Trophoblast cell (in vitro differentiated cells and primary cell): Measurements from ENCODE around the gene USH2A.

Source experiments
- DNase-seq, 2 donors: peaks; one replicate each; pipeline ENCODE4 v3.0.0-alpha.2; 2016
- H2AFZ ChIP-seq: 2 replicates; pipeline ENCODE4 v1.6.1; 2013; ENCODE audit warnings: low read length, moderate library complexity, mild to moderate bottlenecking; ENCODE audit not compliant: insufficient read depth, poor library complexity
- H2AK5ac ChIP-seq: 2 replicates; pipeline ENCODE4 v1.6.1; 2013; ENCODE audit warnings: mild to moderate bottlenecking, low read length
- H2BK120ac ChIP-seq: 2 replicates; pipeline ENCODE4 v1.6.1; 2013; ENCODE audit warnings: low read length, mild to moderate bottlenecking, moderate library complexity; ENCODE audit not compliant: insufficient read depth, poor library complexity
- H2BK12ac ChIP-seq: 2 replicates; pipeline ENCODE4 v1.6.1; 2013; ENCODE audit warnings: mild to moderate bottlenecking, low read length, moderate library complexity
- H2BK5ac ChIP-seq: 2 replicates; pipeline ENCODE4 v1.6.1; 2013; ENCODE audit warnings: low read length, low read depth, moderate library complexity, mild to moderate bottlenecking; ENCODE audit not compliant: poor library complexity
- H3K14ac ChIP-seq: 2 replicates; pipeline ENCODE4 v1.6.1; 2013; ENCODE audit warnings: mild to moderate bottlenecking, low read length
- H3K18ac ChIP-seq: 2 replicates; pipeline ENCODE4 v1.6.1; 2013; ENCODE audit warnings: mild to moderate bottlenecking, low read length
- H3K23ac ChIP-seq: 2 replicates; pipeline ENCODE4 v1.6.1; 2013; ENCODE audit warnings: low read length
- H3K27ac ChIP-seq: 2 replicates; pipeline ENCODE4 v1.5.1; 2013; ENCODE audit warnings: low read depth, mild to moderate bottlenecking, inconsistent platforms, low read length, moderate library complexity
- H3K27me3 ChIP-seq: 2 replicates; pipeline ENCODE4 v1.6.1; 2013; ENCODE audit warnings: inconsistent platforms, mild to moderate bottlenecking, low read length, moderate library complexity; ENCODE audit not compliant: insufficient read depth
- H3K36me3 ChIP-seq, 2 experiments: 1 replicate in 1 of 2; 2 replicates in 1 of 2; pipeline ENCODE4 v1.6.1; 2013; ENCODE audit warnings: low read length in 2 of 2, mild to moderate bottlenecking in 2 of 2, moderate library complexity in 1 of 2; ENCODE audit not compliant: insufficient read depth in 2 of 2, control insufficient read depth in 1 of 2
- H3K4ac ChIP-seq: 2 replicates; pipeline ENCODE4 v1.6.1; 2013; ENCODE audit warnings: low read depth, mild to moderate bottlenecking, low read length, moderate library complexity
- H3K4me1 ChIP-seq, 2 experiments: 1 replicate in 1 of 2; 2 replicates in 1 of 2; pipeline ENCODE4 v1.6.1; 2013; ENCODE audit warnings: low read length in 2 of 2, mild to moderate bottlenecking in 2 of 2, moderate library complexity in 1 of 2; ENCODE audit not compliant: insufficient read depth in 2 of 2, control insufficient read depth in 1 of 2
- H3K4me2 ChIP-seq: 2 replicates; pipeline ENCODE4 v1.6.1; 2013; ENCODE audit warnings: inconsistent platforms, mild to moderate bottlenecking, low read length, moderate library complexity
- H3K4me3 ChIP-seq: 2 replicates; pipeline ENCODE4 v1.5.1; 2013; ENCODE audit warnings: mild to moderate bottlenecking, low read depth, low read length, inconsistent platforms
- H3K79me1 ChIP-seq: one replicate; pipeline ENCODE4 v1.6.1; 2013; ENCODE audit warnings: low read length
- H3K79me2 ChIP-seq: 2 replicates; pipeline ENCODE4 v1.6.1; 2013; ENCODE audit warnings: low read length, mild to moderate bottlenecking; ENCODE audit not compliant: control insufficient read depth, insufficient read depth, poor library complexity
- H3K9ac ChIP-seq: 2 replicates; pipeline ENCODE4 v1.6.1; 2013; ENCODE audit warnings: mild to moderate bottlenecking, low read length
- H3K9me3 ChIP-seq: 2 replicates; pipeline ENCODE4 v1.6.1; 2013; ENCODE audit warnings: low read depth, mild to moderate bottlenecking, control low read depth, inconsistent platforms, low read length; ENCODE audit not compliant: insufficient read depth
- H4K12ac ChIP-seq: 2 replicates; pipeline ENCODE4 v1.6.1; 2013; ENCODE audit warnings: low read depth, mild to moderate bottlenecking, low read length, moderate library complexity
- H4K8ac ChIP-seq: 2 replicates; pipeline ENCODE4 v1.6.1; 2013; ENCODE audit warnings: low read depth, mild to moderate bottlenecking, low read length, moderate library complexity
- H4K91ac ChIP-seq: one replicate; pipeline ENCODE4 v1.6.1; 2013; ENCODE audit warnings: low read depth, mild to moderate bottlenecking, low read length, moderate library complexity
- WGBS: extraction: QIAGEN DNeasy Blood & Tissue Kit; methylation state at CpG from one replicate; pipeline ENCODE4 v1.1.7; 2013; ENCODE audit warnings: missing lambda C conversion rate; ENCODE audit not compliant: insufficient read length, insufficient coverage; ENCODE audit errors: extremely low coverage; 5-methylcytosine and 5-hydroxymethylcytosine counted together

Gene USH2A

DNA sequence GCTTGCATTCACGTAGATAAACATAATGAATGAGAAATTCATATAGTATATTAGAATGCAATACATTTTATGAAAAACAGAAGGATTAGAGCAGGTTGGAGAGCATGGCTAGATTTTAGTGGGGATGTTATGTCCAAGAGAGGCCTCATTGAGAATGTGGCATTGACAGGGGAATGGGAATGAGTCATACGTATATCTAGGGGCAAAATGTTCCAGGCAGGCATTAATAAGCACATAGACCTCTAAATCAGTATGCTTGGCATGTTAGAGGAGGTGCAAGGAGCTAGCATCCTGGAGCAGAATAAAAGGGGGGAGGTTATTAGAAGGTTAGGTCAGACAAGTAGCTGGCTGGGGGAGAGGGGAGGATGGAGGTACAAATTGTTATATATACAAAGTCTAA, 93.0 kb downstream of the USH2A start:
- H3K27ac ChIP-seq, result no peak overlapping the region
- no peaks in the 10 kb centered on the region for H3K9me3 ChIP-seq
- no peak for DNase-seq
- no peak overlapping the region for H3K4me3 ChIP-seq
- no peak overlapping the region for H3K4ac ChIP-seq
- H3K14ac ChIP-seq, result no peak overlapping the region
- no peak overlapping the region for H3K23ac ChIP-seq
- no peaks in the 10 kb centered on the region for H3K79me1 ChIP-seq
- no peak overlapping the region for H2BK5ac ChIP-seq
- H3K36me3 ChIP-seq, result no peaks in the 10 kb centered on the region
- no peaks in the 10 kb centered on the region for H3K4me1 ChIP-seq
- H4K91ac ChIP-seq, result no peak overlapping the region
- H2AK5ac ChIP-seq, result no peak overlapping the region
- no peaks in the 10 kb centered on the region for H3K27me3 ChIP-seq
- H3K4me2 ChIP-seq, result no peak overlapping the region
- H2BK12ac ChIP-seq, result no peak overlapping the region
- H4K8ac ChIP-seq, result no peak overlapping the region
- H3K9ac ChIP-seq, result no peak overlapping the region
- no CpG with 5 or more reads among the region's 2 CpGs for WGBS
- no peaks in the 10 kb centered on the region for H3K79me2 ChIP-seq
- no peak overlapping the region for H4K12ac ChIP-seq
- no peak overlapping the region for H2AFZ ChIP-seq
- H2BK120ac ChIP-seq, result no peak overlapping the region
- no peak overlapping the region for H3K18ac ChIP-seq

DNA sequence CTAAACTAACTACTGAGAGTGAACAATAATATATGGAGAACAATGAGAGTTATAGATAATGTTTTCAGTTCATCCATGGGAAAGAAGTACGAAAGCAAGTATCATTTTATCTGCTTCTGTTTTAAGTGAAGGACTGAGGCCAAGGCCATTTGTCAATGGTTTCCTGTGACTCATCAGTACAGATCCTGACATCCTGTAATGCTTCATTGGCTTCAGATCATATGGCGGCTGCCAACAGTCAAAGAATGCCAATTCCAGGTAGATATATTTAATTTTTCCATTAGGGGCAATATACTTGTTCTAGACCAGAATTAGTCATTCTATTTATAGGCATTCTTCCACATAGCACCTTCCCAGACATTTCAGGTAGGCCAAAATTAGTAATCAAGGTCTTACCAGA, 97.3 kb downstream of the USH2A start:
- Histone ChIP-seq H2BK5ac (no peak overlapping the region), H3K4me2 (no peak overlapping the region), H3K36me3 (no peaks in the 10 kb centered on the region), H4K12ac (no peak overlapping the region), H3K14ac (no peak overlapping the region), H2BK12ac (no peak overlapping the region), H3K9ac (no peak overlapping the region), H2BK120ac (no peak overlapping the region), H3K23ac (no peak overlapping the region), H2AFZ (no peak overlapping the region), H3K27me3 (no peaks in the 10 kb centered on the region), H3K79me1 (no peaks in the 10 kb centered on the region), H3K4me3 (no peak overlapping the region), H3K4me1 (no peaks in the 10 kb centered on the region), H3K4ac (no peak overlapping the region), H4K8ac (no peak overlapping the region), H3K79me2 (no peaks in the 10 kb centered on the region), H3K27ac (no peak overlapping the region), H3K9me3 (no peaks in the 10 kb centered on the region), H4K91ac (no peak overlapping the region), H3K18ac (no peak overlapping the region), H2AK5ac (no peak overlapping the region)
- WGBS, result no CpG with 5 or more reads among the region's 2 CpGs
- DNase-seq, result no peak

DNA sequence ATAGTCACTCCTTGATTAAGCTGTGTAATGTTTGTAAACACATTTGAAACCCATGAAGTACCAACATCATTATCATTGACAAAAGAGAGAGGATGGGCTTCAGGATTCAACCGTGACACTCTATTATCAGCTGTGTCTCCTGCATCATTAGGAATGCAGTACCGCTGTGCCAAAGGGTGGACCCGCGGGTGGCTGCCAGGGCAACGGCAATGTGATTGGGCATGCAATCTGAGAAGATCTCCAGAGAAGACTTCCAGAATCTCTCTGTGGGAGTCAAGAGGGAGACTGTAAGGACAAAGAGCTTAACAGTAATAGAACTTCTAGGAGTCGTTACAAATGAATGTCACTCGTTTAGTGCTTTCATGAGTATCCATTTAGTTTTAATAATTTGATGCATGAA, 97.9 kb downstream of the USH2A start:
- Histone ChIP-seq H3K27ac (no peak overlapping the region), H2BK120ac (no peak overlapping the region), H2AFZ (no peak overlapping the region)

DNA sequence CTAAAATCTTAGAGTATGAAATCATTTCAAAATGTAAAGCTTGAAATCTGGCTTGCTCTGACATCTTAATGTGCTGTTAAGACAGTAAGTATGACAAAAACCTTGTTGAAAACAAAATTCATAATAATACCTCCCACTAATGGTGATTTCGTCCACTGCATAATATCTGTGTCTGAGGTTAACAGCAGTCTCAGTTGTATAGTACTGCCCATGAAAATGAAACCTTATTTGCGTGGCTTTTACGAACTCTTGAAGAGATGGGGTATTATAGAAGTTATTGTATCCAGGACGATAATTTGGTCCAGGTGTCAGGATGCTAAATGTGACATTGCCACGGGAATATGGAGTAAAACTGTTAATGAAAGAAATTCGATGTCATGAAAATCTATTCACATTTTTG, 99.9 kb downstream of the USH2A start:
- Histone ChIP-seq H3K79me2 (no peaks in the 10 kb centered on the region), H2BK12ac (no peak overlapping the region), H3K9ac (no peak overlapping the region), H2AFZ (no peak overlapping the region), H3K18ac (no peak overlapping the region), H3K4me1 (no peaks in the 10 kb centered on the region), H3K27ac (no peak overlapping the region), H2BK120ac (no peak overlapping the region), H3K9me3 (no peaks in the 10 kb centered on the region), H3K36me3 (no peaks in the 10 kb centered on the region), H2AK5ac (no peak overlapping the region), H3K79me1 (no peaks in the 10 kb centered on the region), H4K12ac (no peak overlapping the region), H3K4ac (no peak overlapping the region), H2BK5ac (no peak overlapping the region), H3K27me3 (no peaks in the 10 kb centered on the region), H3K4me3 (no peak overlapping the region), H3K14ac (no peak overlapping the region), H3K23ac (no peak overlapping the region), H4K91ac (no peak overlapping the region), H3K4me2 (no peak overlapping the region), H4K8ac (no peak overlapping the region)
- DNase-seq, result no peak
- WGBS, result no CpG with 5 or more reads among the region's 6 CpGs

More for the DNA sequence above, 97.9 kb downstream of the USH2A start:
- H4K91ac ChIP-seq, result no peak overlapping the region
- no peaks in the 10 kb centered on the region for H3K9me3 ChIP-seq
- no peak overlapping the region for H2BK12ac ChIP-seq
- H3K18ac ChIP-seq, result no peak overlapping the region
- no peaks in the 10 kb centered on the region for H3K79me1 ChIP-seq
- no peak overlapping the region for H3K23ac ChIP-seq
- whole genome bisulfite sequencing, result no CpG with 5 or more reads among the region's 7 CpGs
- H3K4me3 ChIP-seq, result no peak overlapping the region
- H2BK5ac ChIP-seq, result no peak overlapping the region
- no peaks in the 10 kb centered on the region for H3K79me2 ChIP-seq
- H2AK5ac ChIP-seq, result no peak overlapping the region
- H3K27me3 ChIP-seq, result no peaks in the 10 kb centered on the region
- H3K9ac ChIP-seq, result no peak overlapping the region
- no peak overlapping the region for H3K4me2 ChIP-seq
- no peak overlapping the region for H3K4ac ChIP-seq
- H3K4me1 ChIP-seq, result no peaks in the 10 kb centered on the region
- H4K12ac ChIP-seq, result no peak overlapping the region
- no peaks in the 10 kb centered on the region for H3K36me3 ChIP-seq
- H4K8ac ChIP-seq, result no peak overlapping the region
- no peak overlapping the region for H3K14ac ChIP-seq
- no peak for DNase-seq
